Fibroblast of the conjunctiva (primary cell): ENCODE data around the gene VASH2.

Source experiments
- DNase-seq: peaks from one replicate; pipeline ENCODE4 v3.0.0-alpha.2; 2010; ENCODE audit warnings: low read depth

Gene VASH2

DNA sequence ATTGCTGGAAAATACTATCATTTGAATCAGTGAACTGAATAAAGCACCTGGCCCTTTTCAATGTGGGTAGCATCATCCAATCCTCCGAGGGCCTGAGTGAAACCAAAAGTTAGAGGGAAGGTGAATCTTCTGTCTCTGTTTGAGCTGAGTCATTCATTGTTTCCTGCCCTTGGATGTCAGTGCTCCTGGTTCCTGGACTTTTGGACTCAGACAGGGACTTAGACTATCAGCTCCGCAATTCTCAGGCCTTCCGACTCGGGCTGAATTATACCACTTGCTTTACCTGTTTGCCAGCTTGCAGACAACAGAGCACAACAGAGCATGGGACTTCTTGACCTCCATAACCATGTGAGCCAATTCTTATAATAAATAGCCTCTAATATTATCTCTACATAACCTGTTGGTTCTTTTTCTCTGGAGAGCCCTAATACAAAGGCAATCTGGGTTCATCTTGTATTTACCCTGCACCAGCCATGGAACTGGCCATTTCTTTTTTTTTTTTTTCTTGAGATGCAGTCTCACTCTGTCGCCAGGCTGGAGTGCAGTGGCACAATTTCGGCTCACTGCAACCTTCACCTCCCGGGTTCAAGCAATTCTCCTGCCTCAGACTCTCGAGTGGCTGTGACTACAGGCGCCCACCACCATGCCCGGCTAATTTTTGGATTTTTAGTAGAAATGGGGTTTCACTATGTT, 19.2 kb upstream of the VASH2 start:
- no peak for DNase-seq

DNA sequence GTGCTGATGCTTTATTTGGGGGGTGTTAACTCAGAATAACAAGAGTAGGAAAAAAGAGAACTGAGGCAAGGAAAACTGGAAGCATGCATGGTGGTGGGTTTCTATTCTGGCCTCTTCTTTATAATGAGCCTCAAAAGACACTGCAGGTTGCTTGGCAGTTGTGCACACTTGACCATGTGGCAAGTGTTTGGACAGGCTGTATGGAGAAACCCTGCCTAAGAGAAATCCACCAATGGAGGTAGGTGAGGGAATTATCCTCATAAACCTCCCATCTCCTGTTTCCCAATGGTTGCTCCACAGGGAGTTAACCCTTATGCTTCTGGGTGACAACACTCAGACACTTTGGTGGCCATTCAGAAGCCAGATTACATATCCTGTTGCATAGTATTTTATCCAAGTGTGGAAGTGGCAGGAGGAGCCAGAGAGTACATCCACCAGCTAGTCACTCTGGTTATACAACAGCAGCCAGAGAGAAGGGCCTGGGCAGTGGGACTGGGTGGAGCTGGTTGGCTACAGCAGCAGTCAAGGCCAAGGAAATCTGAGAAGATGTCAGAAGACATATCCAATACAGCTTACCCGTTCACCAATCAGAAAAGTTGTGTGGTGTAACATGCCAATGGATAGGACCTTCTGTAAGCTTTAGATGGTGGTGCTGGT, 16.4 kb upstream of the VASH2 start:
- DNase-seq = no peak

DNA sequence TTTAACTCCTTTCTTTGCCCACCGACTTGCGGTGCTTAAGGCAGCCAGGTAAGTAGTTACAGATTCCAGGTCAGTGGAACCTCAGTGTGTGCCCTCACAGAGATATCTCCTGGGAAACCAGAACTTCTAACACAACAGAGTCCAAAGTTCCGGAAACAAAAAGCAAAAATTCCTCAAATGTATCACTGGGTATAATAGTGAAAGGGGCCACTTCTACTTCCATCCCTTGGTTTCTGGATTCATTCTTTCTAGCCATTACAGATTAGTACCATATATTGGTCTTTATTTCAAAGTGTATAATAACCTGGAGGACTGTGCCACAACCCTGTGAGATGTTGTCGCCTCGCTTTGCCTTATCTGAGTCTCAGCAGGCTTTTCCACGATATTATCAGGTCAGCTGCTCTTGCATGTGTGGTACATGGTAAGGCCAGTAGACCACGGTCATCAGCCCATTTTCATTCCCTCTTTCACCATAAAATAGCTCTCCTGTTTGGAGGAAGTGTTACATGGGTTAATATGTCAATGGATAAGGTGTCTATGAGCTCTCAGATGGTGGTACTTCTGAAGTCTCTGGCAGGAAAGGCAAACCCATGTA, 14.9 kb upstream of the VASH2 start:
- DNase-seq = no peak

DNA sequence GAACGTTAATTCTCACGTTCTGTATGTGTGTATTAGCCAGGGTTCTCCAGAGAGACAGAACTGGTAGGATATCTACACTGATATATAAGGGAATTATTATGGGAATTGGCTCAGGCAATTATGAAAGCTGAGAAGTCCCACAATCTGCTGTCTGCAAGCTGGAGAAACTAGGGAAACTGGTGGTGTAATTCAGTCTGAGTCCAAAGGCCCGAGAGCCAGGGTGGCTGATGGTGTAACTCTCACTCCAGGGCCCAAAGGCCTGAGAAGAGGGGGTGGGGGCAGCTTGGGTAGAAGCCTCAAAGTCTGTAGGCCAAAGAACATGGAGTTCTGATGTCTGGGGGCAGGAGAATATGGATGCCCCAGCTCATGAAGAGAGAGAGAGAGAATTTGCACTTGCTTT, 13.3 kb upstream of the VASH2 start:
- no peak for DNase-seq

DNA sequence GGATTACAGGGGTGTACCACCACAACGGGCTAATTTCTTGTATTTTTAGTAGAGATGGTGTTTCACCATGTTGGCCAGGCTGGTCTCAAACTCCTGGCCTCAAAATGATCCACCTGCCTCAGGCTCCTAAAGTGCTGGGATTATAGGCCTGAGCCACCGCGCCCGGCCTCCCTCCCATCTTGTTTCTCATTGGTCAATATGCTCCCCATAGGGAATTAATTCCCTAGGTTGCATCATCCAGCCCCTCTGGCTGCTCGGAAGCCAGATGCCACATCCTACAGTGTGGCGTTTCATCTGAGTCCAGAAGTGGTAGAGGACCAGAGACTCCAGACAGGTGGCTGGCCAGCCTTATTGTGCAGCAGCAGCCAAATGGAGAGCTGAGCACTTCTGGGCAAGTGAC, 11.5 kb upstream of the VASH2 start:
- DNase-seq = no peak

DNA sequence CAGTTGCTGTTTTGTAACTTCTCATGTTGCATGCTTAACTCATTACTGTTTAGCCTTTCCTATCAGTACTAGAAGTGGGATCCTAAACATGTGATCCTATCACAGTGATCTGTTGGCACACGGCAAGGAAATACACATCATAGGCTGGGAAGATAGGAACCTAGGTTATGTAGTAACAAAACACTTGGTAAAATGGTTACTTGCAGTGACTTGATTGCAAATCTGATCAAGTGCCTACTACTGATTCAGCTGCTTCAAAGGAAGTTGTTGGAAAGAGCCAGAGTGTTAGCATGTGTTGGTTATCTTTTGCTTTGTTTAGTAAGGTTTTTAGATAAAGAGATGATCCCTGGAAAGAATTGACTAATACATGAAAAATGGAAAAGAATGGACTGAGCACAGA, 8.9 kb upstream of the VASH2 start:
- DNase-seq = no peak

DNA sequence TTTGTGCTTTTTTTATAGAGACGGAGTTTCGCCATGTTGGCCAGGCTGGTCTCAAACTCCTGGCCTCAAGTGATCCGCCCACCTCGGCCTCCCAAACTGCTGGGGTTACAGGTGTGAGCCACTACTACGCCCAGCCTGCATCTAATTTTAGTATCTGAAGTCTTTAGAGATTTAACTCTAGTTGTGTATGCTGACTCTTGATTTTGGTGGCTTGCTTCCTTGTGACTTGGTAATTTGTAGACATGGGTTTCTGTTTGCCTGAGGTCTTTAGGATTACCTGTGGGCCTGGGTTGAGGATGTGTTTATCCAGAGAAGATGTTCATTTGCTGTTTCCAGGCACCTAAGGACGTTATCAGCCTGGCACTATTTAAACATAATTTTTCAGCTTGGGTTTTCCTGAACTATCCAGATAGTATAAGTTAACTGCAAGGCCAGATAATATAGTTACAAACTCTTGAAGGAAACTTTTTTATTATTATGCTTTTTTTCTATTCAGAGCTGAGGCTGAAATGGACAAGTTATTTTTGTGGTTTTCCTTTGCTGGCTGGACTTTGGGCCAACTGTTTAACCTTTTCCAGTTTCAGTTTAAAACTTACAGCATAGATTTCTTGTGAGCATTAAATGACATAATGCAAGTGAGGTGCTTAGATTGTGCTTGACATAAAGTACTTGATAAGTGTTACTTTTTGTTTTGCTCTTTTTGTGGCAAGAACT, 7.5 kb upstream of the VASH2 start:
- DNase-seq = no peak

DNA sequence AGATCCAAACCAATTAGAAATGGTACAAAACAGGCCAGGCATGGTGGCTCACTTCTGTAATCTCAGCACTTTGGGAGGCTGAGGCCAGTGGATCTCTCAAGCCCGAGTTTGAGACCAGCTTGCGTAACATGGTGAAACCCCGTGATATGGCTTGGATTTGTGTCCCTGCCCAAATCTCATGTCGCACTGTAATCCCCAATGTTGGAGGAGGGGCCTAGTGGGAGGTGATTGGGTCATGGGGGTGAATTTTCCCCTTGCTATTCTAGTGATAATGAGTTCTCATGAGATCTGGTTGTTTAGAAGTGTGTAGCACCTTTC, 7.0 kb upstream of the VASH2 start:
- DNase-seq = no peak

DNA sequence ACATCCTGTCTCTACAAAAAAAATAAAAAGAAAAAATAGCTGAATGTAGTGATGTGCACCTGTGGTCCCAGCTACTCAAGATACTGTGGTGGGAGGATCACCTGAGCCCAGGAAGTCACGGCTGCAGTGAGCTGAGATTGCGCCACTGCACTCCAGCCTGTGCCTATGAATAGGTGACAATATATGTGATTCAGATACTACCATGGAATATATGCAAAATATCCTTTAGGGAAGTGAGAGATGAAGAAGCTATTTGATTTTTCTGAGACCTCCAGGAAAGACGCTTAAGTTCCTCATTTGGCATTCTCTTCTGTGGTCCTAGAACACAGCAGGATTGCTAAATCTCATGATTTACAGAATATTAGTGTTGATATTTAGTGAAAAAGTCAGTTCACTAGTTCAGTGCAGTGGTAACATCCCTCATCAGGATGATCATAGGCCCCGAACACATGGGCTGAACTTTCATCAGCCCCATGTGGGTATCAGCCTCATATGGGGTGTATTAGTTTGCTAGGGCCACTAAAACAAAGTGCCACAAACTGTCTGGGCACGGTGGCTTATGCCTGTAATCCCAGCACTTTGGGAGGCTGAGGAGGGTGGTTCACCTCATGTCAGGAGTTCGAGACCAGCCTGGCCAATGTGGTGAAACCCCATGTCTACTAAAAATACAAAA, 6.0 kb upstream of the VASH2 start:
- no peak for DNase-seq

DNA sequence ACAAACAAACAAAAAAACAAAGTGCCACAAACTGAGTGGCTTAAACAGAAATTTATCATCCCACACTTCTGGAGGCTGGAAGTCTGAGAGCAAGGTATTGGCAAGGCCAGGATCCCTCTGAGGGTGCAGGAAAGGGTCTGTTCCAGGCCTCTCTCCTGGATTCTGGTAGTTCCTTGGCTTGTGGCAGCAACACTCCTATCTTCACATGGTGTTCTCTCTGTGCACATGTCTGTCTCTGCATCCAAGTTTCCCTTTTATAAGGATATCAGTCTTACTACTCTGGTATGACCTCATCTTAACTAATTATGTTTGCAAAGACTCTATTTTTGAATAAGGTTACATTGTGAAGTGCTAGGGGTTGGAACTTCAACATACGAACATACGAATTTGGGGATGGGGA, 5.3 kb upstream of the VASH2 start:
- DNase-seq = no peak

DNA sequence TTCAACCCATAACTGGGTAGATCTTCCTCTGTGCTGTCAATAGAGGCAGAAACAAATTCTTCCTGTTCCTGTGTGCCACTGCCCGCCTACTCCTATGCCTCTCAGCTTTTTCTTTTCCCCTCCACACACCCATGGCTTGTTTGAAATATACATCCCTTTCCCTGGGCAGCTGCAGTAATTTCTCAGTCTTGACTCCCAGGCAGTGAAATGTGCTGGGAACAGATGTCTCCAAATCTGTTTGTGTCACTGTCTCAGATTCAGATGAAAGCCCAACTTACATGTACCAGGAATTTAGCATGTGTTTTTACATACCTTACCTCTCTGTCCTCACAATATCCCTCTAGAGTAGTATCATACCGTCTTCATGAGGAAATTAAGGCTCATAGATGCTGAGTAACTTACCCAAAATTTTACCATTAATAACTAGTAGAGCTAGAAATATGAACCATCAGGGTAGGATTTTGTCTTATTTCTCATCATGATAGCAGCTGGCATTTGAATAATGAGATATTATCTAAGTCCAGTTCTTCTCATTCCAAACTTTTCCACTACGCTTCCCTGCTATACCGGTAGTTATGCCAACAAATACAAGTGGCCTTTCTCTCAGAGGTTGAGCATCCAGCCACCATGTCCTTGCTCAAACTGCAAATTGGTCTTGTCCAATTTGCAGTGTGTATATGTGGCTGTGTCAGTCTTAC, 4.7 kb upstream of the VASH2 start:
- DNase-seq = no peak

DNA sequence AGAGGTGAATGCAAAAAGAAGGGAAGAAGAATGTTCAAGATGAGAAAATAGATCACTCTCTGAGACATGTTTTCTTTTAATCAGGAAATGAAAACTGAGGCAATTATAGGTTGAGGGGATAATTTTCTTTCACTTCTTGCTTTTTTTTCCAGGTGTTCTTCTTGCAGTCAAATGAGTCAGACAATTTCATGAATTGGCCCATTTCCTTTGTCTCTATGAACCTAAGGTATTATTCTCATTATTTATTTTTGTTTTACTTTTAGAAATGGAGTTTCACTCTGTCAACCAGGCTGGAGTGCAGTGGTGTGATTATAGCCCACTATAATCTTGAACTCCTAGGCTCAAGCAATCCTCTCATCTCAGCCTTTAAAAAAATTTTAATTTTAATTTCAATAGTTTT, 3.5 kb upstream of the VASH2 start:
- DNase-seq = no peak

DNA sequence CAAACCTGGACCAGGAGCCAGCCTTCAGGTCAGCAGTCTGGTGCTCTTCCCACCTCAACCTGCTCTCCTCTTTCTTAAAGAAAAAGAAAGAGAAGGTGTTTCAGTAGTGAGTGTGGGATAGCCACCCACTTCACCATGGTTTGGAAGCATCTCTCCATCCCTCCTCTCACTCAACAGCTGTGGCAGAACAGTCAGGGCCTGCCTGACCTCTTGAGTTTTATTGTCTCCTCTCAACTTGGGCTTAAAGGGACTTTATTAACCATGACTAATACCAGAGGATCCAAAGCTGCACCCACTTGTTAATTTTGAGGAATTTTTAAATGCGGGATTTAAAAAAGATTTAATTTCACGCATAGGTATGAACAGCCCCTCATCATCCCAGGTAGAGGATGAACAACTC, 570 bp upstream of the VASH2 start:
- DNase-seq = no peak

DNA sequence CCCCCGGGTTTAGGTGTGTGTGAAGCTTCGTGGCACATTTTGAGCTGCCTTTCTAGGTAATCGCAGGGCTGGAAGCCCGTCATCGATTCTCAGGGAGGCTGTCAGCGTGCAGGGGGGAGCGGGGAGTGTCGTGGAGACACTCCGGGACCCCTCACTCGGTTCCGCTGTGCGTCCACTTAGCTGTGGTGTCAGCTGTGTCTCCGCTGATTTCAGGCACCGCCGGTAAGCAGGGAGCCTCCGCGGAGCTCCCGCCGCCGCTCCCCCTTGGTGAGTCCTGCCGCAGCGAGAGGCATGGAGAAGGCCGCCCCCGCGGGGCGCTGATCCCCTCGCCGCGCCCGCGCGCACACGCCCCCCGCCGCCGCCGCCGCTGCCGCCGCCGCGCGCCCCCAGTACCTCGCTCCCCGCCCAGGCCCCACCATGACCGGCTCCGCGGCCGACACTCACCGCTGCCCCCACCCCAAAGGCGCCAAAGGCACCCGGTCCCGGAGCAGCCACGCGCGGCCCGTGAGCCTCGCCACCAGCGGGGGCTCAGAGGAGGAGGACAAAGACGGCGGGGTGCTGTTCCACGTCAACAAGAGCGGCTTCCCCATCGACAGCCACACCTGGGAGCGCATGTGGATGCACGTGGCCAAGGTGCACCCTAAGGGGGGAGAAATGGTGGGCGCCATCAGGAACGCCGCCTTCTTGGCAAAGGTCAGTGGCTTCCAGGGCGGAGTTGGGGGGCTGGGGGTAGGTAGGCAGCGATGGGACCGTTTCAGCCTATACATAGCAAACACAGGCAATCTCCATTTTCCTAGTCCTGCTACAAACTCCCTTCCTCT, 995 bp downstream of the VASH2 start:
- DNase-seq = no peak

DNA sequence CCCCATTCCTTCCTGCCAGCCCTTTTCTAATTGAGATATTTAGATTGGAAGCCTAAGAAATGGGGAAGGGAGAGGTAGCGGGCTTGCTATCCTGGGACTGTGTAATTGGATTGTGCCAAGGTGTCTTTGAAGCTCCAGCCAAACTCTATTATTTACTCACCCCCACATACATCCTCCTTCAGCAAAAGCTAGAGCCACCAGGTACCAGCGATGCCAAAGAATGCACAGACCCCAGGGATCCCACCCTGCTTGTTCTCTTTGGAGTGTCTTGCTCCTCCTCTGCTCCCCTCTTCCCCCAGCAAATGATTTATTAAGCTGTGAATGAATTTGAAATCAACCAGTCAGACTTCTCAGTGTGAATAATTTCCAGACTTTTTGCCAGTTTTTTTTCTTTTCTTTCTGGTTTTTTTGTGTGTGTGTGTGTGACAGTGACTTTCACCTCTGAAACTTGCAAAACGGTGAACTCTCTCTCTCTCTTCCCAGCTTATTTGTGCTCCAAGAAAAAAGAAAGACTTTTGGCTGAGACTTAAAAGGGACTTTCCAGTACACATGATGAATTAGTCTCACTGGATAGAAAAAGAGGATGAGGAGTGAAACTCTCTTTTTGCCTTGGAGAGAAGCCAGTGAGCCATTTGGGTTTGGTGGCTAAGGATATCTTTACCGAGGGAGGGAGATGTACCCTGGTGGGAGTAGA, 1.8 kb downstream of the VASH2 start:
- no peak for DNase-seq

DNA sequence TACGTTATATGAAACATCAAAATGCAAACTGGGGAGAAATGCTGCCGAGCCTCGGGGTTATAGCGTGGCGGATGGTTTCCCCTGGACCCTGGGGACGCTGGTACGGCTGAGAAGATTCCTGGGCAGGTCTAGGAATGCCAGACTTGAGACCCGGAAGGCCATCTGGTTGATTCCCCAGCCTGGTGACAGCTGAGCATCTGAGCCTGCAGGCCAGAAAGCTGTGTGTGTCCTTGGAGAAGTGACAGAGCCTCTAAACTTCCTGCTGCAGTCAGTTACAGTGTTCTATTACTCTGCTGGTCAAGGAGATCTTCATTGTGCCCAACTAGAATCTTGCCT, 2.3 kb downstream of the VASH2 start:
- no peak for DNase-seq

DNA sequence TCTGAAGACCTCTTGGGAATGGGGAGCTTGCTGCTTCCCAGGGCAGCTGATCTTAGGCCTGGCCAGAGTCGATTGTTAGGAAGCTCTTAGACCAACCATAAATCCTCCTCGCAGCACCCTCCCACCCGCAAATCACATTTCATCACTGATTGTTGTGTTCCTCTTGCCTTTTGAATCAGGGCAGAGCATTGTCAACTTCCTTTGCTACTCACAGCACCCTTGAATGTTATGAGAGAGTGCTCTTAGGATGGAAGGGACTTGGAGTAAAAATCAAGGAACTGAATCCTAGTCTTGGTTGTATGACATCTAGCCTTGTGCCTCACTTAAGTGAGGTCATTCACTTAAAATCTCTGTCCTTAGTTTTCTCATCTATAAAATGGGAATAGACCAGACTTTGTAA, 3.0 kb downstream of the VASH2 start:
- no peak for DNase-seq

DNA sequence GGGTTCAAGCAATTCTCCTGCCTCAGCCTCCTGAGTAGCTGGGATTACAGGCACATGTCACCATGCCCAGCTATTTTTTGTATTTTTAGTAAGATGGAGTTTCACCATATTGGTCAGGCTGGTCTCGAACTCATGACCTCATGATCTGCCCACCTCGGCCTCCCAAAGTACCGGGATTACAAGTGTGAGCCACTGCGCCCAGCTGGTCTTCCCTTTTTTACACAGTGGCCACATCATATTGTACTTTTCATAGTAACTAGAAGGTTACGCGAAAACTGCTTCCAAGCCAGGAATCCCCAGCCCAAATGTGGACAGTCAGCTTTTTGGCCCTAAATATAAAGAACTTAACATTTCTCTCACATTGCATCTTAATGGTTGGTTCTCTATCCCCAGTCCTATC, 4.2 kb downstream of the VASH2 start:
- no peak for DNase-seq

DNA sequence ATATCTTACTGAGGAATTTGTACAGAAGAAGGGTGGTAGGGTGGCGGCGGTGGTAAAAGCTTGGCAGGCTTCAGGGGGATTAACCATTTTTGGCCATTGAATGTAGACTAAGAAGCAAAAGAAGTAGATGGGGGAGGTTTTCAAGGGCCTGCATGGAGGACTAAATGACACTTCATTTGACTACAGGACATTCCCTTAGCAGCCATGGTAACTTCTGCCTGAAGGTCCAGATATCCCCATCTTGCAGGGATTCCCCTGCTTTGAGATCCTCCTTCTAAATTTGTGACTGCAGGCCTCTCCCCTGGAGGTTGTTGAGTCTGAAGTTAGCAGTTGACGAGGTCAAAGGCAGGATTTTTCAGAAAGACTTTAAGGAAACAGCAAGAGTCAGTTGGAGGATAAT, 4.8 kb downstream of the VASH2 start:
- no peak for DNase-seq

DNA sequence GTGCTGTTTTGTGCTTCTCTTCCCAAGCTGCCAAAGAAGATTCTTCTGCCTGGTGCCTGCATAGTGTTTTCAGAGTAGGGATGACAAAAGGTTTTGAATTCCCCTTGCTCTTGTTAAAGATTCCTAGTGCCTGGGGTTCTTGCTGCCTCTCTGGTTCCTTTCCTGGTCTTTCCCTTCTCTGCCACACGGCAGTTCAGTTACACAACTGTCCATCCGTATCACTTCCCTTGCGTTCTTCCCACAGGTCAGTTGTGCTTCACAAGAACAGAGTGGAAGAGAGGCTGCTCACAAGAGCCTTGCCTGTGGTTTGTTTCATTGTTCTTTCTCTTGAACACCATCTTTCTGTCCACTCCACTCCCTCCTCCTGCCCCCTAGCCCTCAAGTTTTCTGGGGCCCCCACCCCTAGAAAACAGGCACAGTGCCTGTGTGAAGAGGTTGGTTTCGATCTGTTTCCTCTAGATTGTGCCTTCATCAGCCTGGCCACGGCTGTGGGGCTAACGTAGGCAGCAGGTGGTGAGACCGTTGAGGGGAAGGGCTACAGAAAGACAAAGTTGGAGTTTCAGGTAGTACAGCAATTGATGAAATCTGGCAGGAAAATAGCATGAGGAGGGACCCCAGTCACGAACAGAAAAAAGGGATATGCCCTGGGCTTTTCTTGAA, 5.8 kb downstream of the VASH2 start:
- no peak for DNase-seq
